GM19328 (cell line): ENCODE results near the gene AFF3.

Experiments
- ATAC-seq: cut with Tn5 transposase; IDR thresholded peaks from one replicate; pipeline ENCODE4 v1.9.1; 2021; ENCODE audit warnings: mild to moderate bottlenecking, moderate library complexity; ENCODE audit not compliant: unreplicated experiment

Gene AFF3

DNA sequence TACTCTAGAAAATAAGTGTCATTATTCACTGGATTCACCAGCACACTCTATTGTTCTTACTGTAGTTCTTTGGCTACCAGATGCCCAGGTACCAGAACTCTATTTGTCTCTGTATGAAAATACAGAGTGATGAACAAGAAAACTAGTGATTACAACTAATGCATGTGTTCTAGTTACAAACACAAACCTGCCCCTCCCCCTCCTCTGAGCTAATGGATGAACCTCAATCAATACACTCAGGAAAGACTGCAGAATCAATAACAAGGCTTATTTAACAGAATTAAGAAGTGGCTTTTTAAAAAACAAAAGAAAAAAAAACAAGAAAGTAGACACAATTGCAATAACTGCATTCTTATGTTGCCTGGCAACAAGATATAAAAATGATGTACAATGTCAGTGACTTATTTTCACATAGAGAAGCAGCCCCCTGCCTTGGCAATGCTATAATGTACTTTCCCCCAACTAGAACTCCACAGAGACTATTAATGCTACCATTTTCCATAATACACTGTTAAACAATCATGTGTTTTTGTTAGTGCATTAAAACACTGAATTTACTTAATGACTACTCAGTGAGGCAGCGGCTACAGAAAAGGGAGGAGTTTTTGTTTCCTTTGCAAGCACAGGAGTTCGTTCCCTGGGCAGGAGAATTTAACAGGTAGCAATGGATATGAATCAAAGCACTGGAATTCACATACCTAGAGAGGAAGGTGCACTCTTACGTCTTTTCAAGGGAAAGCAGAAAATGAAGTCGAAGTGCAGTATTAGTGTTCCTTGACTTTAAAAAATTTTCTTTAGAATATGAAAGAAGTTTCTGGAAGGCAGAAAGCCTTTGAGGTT, 333.8 kb downstream of the AFF3 start:
- no peak for ATAC-seq

DNA sequence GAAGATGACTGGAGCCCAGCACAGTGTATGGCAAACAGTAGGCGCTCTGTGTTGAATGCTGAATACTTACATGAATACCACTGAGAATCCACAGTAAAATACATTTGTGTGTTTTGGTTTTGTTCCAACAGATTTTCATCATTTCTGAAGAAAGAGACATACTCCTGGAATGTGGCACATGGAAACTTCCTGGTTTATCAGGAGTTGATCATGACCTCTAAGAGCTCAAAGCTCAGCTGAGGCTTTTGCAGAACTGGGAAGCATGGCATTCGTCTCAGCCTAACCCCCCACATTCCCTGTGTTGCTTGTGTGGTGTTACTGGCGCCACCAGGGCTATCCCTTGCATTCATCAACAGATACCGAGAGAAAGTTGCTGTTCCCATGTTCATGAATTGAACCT, 335.6 kb downstream of the AFF3 start:
- no peak for ATAC-seq

DNA sequence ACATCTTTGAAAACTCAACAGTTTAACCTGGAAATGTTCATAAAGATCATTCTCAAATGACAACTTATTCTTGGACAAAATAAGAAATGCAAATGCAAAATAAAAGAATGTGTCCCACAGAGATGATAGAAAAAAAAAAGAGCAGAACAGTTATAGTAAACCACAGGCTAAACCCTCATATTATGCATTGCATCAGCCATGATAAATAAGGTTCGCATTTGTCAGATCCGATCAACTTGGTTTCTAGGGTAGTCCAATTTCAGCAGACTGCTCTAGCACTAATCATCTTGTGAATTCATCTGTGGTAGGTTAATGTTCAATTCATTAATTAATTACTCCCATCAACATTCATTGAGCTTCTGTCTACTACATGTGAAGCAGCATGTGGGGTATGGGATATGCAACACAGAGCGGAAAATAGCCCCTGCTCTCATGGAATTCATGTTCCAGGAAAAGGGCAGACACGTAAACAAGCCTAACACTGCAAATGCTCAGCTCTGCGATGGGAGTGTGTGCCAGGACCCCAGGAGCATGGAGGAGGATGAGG, 336.4 kb downstream of the AFF3 start:
- ATAC-seq = no peak

DNA sequence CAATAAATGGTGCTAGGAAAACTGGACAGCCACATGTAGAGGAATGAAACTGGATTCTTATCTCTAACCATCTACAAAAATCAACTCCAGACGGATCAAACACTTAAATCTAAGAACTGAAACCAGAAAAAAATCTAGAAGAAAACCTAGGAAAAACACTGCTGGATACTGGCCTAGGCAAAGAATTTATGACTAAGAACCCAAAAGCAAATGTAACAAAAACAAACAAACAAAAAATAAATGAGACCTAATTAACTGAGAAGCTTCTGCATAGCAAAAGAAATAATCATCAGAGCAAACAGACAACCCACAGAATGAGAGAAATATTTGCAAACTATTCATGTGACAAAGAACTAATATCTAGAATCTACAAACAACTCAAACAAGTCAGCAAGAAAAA, 338.5 kb downstream of the AFF3 start:
- no peak for ATAC-seq

DNA sequence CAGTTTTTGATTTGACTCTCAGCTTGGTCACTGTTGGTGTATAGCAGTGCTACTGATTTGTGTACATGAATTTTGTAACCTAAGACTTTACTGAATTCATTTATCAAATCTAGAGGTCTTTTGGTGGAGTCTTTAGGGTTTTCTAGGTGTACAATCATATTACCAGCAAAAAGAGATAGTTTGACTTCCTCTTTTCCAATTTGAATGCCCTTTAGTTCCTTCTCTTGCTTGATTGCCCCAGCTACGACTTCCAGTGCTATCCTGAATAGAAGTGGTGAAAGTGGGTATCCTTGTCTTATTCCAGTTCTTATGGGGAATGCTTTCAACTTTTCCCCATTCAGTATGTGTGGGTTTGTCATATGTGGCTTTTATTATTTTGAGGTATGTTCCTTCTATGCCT, 339.7 kb downstream of the AFF3 start:
- no peak for ATAC-seq

DNA sequence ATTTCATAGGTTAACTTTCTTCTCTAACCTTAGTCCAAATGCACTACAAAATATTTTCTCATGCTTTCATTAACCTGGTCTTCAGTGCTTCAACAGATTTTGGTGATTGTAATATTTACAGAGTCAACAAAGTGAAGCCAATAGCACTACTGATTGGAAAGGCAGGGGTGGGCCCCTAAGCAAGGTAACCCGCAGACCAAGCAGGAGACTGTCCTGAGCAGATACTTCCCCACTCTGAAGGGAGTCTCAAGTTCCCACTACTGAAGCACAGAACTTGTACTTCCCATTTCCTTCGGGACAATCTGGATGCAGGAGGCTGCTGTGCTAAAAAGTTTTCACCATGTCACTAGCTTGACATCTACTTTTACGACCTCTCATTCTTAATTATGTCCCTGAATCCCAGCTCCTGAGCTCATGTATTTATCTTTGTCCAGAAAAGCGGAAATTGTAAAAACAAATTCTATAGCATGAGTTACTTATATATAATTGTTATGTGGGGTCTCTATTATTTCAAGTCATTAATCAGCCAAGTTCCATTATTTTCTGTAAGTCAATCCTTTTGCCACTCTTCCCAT, 341.0 kb downstream of the AFF3 start:
- no peak for ATAC-seq

DNA sequence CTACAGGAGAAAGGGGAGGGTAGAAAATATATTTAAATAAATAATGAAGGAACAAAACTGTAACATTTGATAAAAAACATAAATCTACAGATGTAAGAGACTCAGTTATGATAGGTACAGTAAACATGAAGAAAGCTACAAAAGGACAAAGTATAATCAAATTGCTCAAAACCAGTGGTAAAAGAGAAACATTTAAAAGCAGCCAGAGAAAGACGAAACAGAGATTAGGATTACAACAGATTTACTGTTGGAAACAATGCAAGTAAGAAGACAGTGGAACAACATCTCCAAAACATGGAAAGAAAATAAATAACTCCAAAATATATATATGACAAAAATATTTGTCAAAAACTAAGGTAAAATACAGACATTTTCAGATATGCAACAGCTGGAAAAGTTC, 344.9 kb downstream of the AFF3 start:
- no peak for ATAC-seq

DNA sequence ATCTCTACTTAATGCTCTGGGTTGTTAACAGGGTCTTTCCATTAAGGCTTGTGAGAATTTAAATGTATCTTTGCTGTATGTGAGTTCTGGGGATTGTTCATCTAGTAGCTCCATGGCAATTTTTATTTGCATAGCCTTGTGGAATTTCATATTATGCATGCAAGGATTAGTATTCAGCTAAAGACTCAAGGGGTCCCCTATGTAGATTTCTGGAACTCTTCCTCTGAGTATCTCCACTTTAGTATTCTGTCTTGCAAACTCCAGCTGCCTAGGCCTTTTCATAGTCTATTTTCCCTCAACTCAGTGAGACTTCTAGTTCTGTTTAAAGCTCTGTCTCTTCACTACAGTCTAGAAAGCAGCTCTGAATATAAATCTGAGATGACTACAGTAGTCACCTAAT, 348.0 kb downstream of the AFF3 start:
- ATAC-seq = no peak

DNA sequence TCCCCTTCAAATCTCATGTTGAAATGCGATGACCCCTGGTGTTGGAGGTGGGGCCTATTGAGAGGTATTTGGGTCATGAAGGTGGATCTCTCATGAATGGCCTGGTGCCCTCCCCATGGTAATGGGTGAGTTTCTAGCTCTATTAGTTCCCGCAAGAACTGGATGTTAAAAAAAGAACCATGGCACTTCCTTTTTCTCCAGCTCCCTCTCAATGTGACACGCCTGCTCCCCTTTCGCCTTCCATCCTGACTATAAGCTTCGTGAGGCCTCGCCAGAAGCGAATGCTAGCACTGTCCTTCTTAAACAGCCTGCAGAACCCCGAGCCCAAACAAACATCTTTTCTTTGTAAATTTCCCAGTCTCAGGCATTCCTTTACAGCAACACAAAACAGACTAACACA, 349.4 kb downstream of the AFF3 start:
- ATAC-seq = no peak

DNA sequence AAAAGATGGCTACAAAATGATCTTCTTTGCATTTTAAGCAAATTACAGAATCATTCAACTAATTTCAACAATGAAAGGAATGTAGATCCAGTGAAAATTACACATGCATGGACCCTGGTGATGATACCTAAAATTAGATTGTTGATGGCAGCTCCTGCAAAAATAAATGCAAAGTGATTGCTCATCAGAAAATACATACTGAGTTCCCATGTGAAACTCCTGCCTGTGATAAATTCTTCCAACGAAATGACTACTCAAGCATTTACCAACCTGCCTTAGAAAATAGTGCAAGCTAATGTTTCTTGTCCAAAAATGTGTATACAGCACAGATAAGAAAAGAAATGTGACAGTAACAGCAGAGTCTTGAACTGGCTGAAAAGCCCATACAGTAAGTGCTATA, 352.5 kb downstream of the AFF3 start:
- ATAC-seq = no peak

DNA sequence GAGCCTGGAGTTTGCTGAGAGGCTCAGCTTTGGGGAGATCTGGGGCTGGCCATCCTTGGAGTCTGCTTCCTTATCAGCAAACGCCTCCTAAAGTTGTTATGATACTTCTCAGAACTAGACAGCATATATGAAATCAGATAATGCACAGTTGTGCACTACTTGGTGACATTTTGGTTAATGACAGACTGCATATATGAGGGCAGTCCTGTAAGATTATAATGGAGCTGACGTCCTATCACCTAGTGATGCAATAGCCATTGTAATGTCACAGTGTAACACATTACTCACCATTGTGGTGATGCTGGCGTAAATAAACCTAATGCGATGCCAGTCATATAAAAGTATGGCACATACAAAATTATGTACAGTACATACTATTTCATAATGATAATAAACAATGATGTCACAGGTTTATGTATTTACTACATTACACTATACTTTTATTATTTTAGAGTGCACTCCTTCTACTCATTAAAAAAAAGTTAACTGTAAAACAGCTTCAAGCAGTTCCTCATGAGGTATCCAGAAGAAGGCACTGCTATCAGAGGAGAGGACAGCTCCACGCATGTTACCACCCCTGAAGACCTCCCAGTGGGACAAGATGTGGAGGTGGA, 354.5 kb downstream of the AFF3 start:
- no peak for ATAC-seq

DNA sequence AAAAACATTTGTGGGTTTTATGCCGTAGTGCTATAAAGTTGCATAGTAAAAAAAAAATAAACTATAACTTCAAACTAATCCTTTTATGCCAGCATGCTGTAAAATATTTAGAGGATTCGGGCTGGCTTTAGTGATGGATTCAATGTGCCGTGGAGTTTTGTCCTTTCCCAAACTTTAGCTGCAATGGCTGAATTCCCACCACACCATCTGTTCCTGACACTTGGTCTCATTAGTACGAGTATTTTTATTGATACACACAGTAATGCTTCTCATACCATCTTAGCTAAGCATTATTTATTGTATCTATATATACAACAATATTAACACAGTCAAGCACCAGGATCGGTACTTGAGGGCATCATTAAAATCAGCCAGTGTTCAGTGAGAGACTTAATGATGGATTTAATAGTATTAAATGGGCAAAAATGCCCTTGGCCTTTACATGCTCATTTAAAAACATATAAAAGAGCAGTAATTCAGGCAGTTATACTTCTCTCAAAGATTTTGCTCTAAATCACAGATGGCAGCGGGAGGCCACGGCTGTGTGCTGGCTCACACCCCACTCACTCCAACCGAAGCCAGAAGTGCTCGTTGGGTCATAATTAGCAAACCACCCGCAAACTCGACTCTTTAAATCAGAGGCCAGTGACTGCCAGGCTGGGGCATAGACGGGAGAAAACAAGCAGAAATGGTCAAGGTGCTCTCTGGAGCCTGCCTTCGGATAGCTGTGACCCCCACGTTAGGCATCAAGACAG, 355.6 kb downstream of the AFF3 start:
- ATAC-seq = no peak

DNA sequence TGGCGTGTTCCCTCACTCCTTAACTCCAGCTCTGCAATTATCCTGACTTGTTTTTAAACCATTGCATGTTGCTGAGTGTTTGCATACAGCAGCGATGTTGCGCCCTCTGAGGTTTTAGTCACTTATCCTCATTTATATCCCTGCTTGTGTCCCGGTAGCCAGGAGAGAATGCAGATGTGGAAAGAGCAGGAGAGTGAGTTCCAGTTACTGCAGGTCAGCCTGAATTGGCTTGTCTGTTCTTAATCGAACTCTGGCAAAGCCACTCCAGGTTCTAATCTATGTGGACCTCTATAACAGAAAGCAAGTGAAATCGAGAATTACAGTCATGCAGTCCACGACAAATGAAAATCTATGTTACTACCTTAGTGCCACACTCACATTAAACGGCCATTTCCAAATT, 357.4 kb downstream of the AFF3 start:
- no peak for ATAC-seq

DNA sequence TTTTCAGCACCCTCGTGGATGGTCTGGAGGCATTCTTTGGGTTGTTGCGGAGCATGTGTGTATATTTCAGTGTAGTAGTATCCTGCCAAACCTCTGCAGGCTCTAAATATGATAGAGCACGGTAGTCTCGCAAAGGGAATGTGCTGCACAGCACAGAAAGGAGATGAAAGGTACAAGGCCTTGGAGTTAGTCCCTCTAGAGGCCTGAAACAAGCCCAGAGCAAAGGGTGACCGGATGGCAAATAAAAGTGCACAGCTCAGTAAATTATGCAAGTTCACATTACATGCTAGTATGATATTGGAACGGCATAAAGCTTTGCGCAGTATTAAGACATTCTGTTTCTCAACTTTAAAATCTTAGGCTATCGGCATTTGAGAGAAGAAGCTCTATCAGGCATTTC, 358.1 kb downstream of the AFF3 start:
- ATAC-seq = no peak

DNA sequence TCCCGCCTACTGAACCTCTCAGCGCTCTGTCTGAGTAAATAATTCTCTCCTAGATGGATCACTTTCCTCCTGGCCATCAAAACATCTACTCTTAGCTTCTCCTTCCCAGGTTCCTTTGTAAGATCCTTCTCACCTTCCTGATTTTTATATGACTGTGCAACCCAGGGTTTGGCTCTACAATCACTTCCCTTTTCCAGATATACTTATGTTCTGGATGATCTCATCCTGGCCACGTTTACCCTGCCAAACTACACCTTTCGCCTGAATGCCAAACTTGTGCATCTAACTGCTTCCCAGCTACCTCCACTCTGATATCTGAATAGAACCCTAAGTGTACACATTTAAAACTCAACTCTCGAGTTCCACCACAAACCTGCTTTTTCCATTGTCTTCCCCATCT, 362.1 kb downstream of the AFF3 start:
- no peak for ATAC-seq

DNA sequence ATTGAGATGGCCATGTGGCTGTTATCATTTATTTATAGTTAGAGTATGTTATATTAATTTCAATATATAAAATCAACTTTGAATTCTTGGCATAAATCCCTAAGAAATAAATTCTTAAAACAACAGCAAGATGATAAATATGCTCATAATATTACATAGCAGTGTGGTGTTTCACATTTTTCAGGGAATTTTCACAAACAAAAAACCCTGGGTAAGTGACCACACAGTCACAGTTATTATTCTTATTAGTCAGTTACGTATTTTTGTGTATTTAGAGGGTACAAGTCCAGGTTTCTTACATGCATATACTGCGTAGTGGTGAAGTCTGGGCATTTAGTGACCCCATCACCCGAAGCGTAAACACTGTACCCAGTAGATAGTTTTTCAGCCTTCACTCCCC, 363.1 kb downstream of the AFF3 start:
- ATAC-seq = no peak

DNA sequence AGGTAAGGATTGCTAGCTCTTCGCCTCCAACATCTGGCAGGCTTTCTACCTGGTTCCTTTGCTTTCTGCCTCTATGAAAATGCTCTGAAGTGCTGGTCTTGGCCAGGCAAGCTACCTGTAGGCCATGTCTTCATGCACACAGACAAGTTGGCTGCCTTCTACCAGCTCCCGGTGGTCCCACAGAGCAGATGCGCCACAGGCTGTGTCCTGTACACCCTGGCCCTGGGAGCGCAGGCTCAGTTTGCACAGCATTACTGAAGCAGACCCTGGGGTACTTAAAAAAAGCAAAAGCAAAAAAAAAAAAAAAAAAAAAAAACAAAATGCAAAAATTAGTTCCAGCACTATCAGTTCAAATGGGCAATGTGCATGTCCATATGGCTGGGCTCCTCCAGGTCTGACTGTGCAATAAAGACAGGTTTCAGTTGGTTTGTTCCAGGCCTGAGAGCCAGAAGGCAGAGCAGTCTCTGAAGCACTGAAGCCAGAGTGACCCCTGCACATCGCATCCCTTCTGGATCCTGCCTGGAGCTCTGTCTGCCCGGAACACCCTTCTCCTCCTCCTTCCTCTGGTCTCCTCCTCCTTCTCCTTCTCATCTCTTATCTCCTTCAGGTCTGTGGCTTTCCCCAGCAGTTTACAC, 364.6 kb downstream of the AFF3 start:
- ATAC-seq = no peak

DNA sequence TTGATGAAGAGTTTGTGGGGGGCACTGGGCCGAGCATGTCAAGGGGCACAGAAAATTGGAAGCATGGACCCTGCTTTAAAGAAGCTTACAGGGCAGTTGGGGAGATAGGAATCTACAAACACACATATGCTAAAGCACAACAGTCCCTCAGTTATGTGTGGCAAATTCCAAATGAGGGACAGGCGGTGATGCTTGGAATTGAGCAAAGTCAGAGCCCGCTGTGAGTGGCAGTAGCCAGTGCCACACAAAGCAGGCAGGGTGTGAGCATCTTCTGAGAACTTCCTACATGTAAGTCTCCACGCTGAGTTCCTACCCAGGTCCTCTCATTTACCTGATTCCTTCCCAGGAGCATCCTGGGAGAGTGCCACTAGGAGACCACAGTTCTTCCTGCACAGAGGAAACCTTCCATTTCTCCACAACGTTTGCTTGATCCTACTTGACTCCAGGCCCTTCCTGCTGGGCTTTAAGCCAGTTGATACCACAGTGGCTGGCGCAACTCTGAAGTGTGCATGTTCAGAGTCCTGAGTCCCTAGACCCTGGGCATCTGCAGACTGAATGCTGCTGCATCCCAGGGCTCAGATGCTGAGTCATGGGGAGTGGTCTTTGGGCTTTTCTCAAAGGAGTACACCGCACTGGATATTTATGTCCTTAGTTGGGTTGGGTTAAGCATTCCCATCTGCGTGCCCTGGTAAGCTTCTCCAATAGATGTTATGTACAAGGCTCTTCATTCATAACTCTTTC, 365.3 kb downstream of the AFF3 start:
- ATAC-seq = no peak

DNA sequence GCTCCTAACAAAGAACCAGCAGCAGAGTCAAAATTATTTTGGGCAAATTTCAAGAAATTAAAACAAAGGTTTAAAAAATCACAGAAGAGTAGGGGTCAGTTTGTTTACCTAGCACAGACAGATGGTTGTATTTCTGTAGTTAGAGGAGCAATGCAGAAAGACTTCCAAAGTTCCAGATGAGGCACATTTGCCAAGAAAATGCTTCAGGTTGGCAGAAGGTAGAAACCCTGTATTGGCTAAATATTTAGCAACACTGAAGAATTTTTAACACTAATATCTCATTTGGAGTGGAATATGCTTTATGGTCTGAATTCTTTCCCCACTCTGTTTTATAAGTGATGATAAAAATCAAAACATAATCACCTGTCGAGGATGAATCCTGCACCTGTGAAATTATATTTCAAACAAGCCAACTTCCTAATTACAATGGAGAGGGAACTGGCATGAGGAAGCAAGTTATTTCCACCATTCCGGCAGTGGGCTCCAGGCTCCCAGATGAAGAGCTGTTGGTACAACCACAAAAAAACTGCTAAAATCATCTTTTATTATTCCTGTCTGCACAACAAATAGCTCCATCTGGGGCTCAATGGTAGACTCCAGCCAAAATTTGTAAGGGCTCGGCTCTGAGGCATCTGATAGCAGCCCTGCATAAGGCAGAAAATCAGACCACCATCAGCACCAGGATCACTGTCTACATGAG, 366.0 kb downstream of the AFF3 start:
- ATAC-seq = no peak

DNA sequence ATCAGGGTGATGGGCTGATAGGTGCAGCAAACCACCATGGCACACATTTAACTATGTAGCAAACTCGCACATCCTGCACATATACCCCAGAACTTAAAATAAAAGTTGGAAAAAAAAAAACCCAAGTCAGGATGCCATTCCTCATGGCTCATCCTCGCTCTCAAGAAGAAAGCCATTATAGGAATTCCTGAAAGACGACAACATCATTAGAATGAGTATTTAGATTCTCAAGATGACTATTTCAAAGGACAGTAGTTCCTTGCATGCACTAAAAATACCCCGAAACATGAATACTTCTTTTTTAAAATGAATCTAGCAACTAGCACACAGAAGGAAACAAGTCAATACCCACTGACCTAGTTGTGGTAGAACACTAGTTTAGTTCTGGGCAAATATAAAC, 366.8 kb downstream of the AFF3 start:
- no peak for ATAC-seq
